Endothelial cell of umbilical vein (primary cell): ENCODE data around the gene GPR158. TPM values are rescaled to one million over a fixed set of nuclear protein-coding genes. Genes with fewer than 3 reads are reported as not detected.

Source experiments
- BruUV-seq: library from RNA; stranded (reverse); fragments of 400-500 nt; replicated peaks from 2 replicates; lab custom pipeline; 2021; lab: Mats Ljungman, UMichigan
- CTCF ChIA-PET: fragments of 300-600, 350-600 bp; sonication (Branson Sonifier 250); formaldehyde crosslinking; loops from one replicate; lab custom pipeline; 2021; ENCODE audit warnings: antibody characterized with exemption, inconsistent platforms; lab: Charles Lee
- POLR2A ChIA-PET: fragments of 300-600, 350-600 bp; sonication (Branson Sonifier 250); formaldehyde crosslinking; loops from one replicate; lab custom pipeline; 2021; ENCODE audit warnings: antibody characterized with exemption, inconsistent platforms; lab: Charles Lee
- DNase-seq: peaks from one replicate; pipeline ENCODE4 v3.0.0-alpha.2; 2011; ENCODE audit warnings: low read depth, low spot score
- FAIRE-seq: peaks from 2 replicates; lab custom pipeline; 2011; peaks lifted over from hg19 to GRCh38; lab: Jason Lieb, UNC
- H2AFZ ChIP-seq: 2 replicates; pipeline ENCODE4 v1.6.0; 2012; ENCODE audit warnings: low read depth, low read length, control low read depth, inconsistent platforms
- H3K27ac ChIP-seq: 2 replicates; pipeline ENCODE4 v1.5.1; 2011; ENCODE audit warnings: low read depth, mild to moderate bottlenecking, control low read depth, low read length, moderate library complexity; ENCODE audit not compliant: insufficient read depth
- H3K27me3 ChIP-seq, 2 experiments: 2 replicates each; pipeline versions ENCODE4 v1.6.0 to v1.6.1; 2011; ENCODE audit warnings: low read length in 2 of 2, mixed read lengths in 1 of 2; ENCODE audit not compliant: control insufficient read depth in 2 of 2, insufficient read depth in 2 of 2
- H3K36me3 ChIP-seq, 2 experiments: 2 replicates in 1 of 2; 3 replicates in 1 of 2; pipeline ENCODE4 v1.5.1; 2011; ENCODE audit warnings: low read length in 2 of 2, mild to moderate bottlenecking in 1 of 2, moderate library complexity in 1 of 2; ENCODE audit not compliant: control insufficient read depth in 2 of 2, insufficient read depth in 2 of 2; ENCODE audit errors: extremely low read depth in 1 of 2
- H3K4me1 ChIP-seq: 3 replicates; pipeline ENCODE4 v1.5.1; 2011; ENCODE audit warnings: mild to moderate bottlenecking, low read length; ENCODE audit not compliant: control insufficient read depth, insufficient read depth; ENCODE audit errors: extremely low read depth
- H3K4me2 ChIP-seq: 2 replicates; pipeline ENCODE4 v1.6.1; 2011; ENCODE audit warnings: low read length, control low read depth, mixed read lengths; ENCODE audit not compliant: insufficient read depth
- H3K4me3 ChIP-seq, 3 experiments: fragments of 200-600 bp in 1 of 3; sonication (generic), shearing (Covaris generic) in 1 of 3; replicated peaks in 1 of 3; 2 replicates each; pipeline ENCODE4 v1.5.1; 2011 to 2016; ENCODE audit warnings: control low read depth in 3 of 3, low read length in 3 of 3, mild to moderate bottlenecking in 2 of 3, inconsistent platforms in 1 of 3, low read depth in 1 of 3, moderate library complexity in 1 of 3; ENCODE audit not compliant: insufficient read depth in 1 of 3
- H3K79me2 ChIP-seq: 2 replicates; pipeline ENCODE4 v1.6.0; 2012; ENCODE audit warnings: low read length, inconsistent platforms; ENCODE audit not compliant: control insufficient read depth, insufficient read depth
- H3K9ac ChIP-seq: replicated peaks from 2 replicates; pipeline ENCODE3; 2011; ENCODE audit warnings: low read length, control low read depth; ENCODE audit not compliant: insufficient read depth; ENCODE audit errors: extremely low read depth
- H3K9me1 ChIP-seq: replicated peaks from 3 replicates; pipeline ENCODE4 v1.6.0; 2011; ENCODE audit warnings: mild to moderate bottlenecking, low read length; ENCODE audit not compliant: control insufficient read depth, insufficient read depth; ENCODE audit errors: extremely low read depth
- H3K9me3 ChIP-seq: replicated peaks from 2 replicates; pipeline ENCODE4 v1.5.1; 2012; ENCODE audit warnings: low read length, inconsistent platforms; ENCODE audit not compliant: control insufficient read depth, insufficient read depth
- H4K20me1 ChIP-seq: replicated peaks from 2 replicates; pipeline ENCODE3; 2011; ENCODE audit warnings: mild to moderate bottlenecking, low read length; ENCODE audit not compliant: control insufficient read depth, insufficient read depth; ENCODE audit errors: extremely low read depth
- EZH2 ChIP-seq: IDR thresholded peaks from 2 replicates; pipeline ENCODE4 v1.6.1; 2012; ENCODE audit warnings: borderline replicate concordance, low read depth, mild to moderate bottlenecking, moderate library complexity, low read length, inconsistent platforms; ENCODE audit not compliant: severe bottlenecking
- FOS ChIP-seq: IDR thresholded peaks from 2 replicates; pipeline ENCODE4 v1.6.1; 2011; ENCODE audit warnings: mild to moderate bottlenecking, low read length, moderate library complexity, borderline replicate concordance; ENCODE audit not compliant: insufficient read depth
- GATA2 ChIP-seq: IDR thresholded peaks from 2 replicates; pipeline ENCODE4 v1.7.0; 2011; ENCODE audit warnings: low read depth, mild to moderate bottlenecking, moderate library complexity, mixed read lengths, low read length; ENCODE audit not compliant: insufficient read length, insufficient read depth
- JUN ChIP-seq: IDR thresholded peaks from 2 replicates; pipeline ENCODE4 v1.6.1; 2011; ENCODE audit warnings: borderline replicate concordance, low read depth; ENCODE audit not compliant: insufficient read length, insufficient read depth
- MYC ChIP-seq: IDR thresholded peaks from one replicate; pipeline ENCODE4 v1.6.1; 2011; ENCODE audit warnings: mild to moderate bottlenecking, low read depth, low read length
- POLR2A ChIP-seq: IDR thresholded peaks from 2 replicates; pipeline ENCODE4 v1.6.1; 2012; ENCODE audit warnings: low read depth, mild to moderate bottlenecking, control low read depth, low read length
- POLR2AphosphoS5 ChIP-seq: IDR thresholded peaks from 2 replicates; pipeline ENCODE4 v1.6.1; 2012; ENCODE audit warnings: low read depth, mild to moderate bottlenecking, control low read depth, low read length, moderate library complexity; ENCODE audit not compliant: insufficient read depth
- dilution Hi-C: fragments of 300-500 bp; cut with MboI; formaldehyde crosslinking; loops from one replicate; pipeline ENCODE4 v1.15.0; 2019; ENCODE audit warnings: low sequenced_read_pairs; ENCODE audit not compliant: extremely low pct_ligation_motif_present
- intact Hi-C: fragments of 100-400 bp; cut with micrococcal nuclease; formaldehyde crosslinking; loops from one replicate; pipeline ENCODE4 v1.10.0; 2022
- polyA plus RNA-seq, 4 experiments: library from polyadenylated mRNA; depleted of rRNA in 3 of 4; stranded (reverse) in 3 of 4; unstranded in 1 of 4; fragments of >200 nt; gene quantifications; 2 replicates each; pipeline versions ENCODE4 v1.2.1 to v1.2.3, GENCODE V29; 2011 to 2012; ENCODE audit warnings: missing spikeins in 1 of 4
- total RNA-seq: library from RNA; stranded (reverse); gene quantifications from 2 replicates; pipeline ENCODE4 v1.2.3, GENCODE V29; 2021
- TF ChIP-seq, protein P1 (sequence below), 2 donors: IDR thresholded peaks; 1 replicate in 1 of 2; 2 replicates in 1 of 2; pipeline ENCODE4 v1.5.1; 2011; ENCODE audit warnings: low read length in 2 of 2, mild to moderate bottlenecking in 2 of 2, moderate library complexity in 2 of 2, control low read depth in 1 of 2, inconsistent platforms in 1 of 2, low read depth in 1 of 2; ENCODE audit not compliant: insufficient read depth in 1 of 2; ENCODE audit errors: extremely low read depth in 1 of 2
- TF ChIP-seq, protein P2 (sequence below): IDR thresholded peaks from 2 replicates; pipeline ENCODE4 v1.6.1; 2011; ENCODE audit not compliant: insufficient read depth, insufficient read length

Gene GPR158
- total and polyA plus RNA-seq, 2 donors (not counting 3 experiments of a cell fraction or from before 2014, with no cell fraction given) = not detected

DNA sequence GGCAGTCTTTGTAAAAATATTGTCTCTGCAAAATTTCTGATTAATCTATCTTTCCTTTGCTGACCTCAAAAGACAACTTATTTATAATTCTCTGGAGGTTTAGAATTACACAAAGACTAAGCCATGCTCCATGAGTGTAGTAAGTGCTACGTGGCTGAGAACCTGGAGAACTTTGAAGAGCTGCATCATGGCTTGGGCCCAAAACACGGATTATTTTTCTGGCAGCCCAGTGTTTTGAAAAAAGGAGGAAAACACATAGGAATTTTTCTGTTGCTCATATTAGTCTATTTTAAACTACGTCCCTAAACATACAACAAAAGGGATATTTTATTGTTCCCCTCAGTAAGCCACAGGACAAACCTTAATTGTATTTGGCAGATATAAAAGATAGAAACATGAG, 398.5 kb downstream of the GPR158 start:
- Histone ChIP-seq H3K9me1 (no peaks in the 10 kb centered on the region), H3K9me3 (no peaks in the 10 kb centered on the region), H2AFZ (no peak overlapping the region), H3K9ac (no peak overlapping the region), H3K27ac (no peak overlapping the region), H3K27me3 (peaks cover 0 to 5% of the 10 kb centered on the region in 2 experiments), H3K4me1 (no peaks in the 10 kb centered on the region), H3K79me2 (no peaks in the 10 kb centered on the region), H3K4me3 (no peak overlapping the region), H3K36me3 (no peaks in the 10 kb centered on the region), H3K4me2 (no peak overlapping the region), H4K20me1 (no peaks in the 10 kb centered on the region)
- no TSS peak for BruUV-seq
- POLR2A ChIA-PET = no interaction called here
- TF ChIP-seq EZH2 (no peak), POLR2AphosphoS5 (no peak), FOS (no peak), GATA2 (no peak), MYC (no peak), JUN (no peak), POLR2A (no peak)
- TF ChIP-seq, protein P1, sequence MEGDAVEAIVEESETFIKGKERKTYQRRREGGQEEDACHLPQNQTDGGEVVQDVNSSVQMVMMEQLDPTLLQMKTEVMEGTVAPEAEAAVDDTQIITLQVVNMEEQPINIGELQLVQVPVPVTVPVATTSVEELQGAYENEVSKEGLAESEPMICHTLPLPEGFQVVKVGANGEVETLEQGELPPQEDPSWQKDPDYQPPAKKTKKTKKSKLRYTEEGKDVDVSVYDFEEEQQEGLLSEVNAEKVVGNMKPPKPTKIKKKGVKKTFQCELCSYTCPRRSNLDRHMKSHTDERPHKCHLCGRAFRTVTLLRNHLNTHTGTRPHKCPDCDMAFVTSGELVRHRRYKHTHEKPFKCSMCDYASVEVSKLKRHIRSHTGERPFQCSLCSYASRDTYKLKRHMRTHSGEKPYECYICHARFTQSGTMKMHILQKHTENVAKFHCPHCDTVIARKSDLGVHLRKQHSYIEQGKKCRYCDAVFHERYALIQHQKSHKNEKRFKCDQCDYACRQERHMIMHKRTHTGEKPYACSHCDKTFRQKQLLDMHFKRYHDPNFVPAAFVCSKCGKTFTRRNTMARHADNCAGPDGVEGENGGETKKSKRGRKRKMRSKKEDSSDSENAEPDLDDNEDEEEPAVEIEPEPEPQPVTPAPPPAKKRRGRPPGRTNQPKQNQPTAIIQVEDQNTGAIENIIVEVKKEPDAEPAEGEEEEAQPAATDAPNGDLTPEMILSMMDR (IDR thresholded peaks at IDR 0.05; ENCODE audit: extremely low read depth in 1 of 2, insufficient read depth in 1 of 2, low read depth in 1 of 2, low read length in 2 of 2) = no peak
- TF ChIP-seq, protein P2, sequence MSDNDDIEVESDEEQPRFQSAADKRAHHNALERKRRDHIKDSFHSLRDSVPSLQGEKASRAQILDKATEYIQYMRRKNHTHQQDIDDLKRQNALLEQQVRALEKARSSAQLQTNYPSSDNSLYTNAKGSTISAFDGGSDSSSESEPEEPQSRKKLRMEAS = no peak
- intact Hi-C loops = no loop called here
- dilution Hi-C loops = no loop called here
- CTCF ChIA-PET = no interaction called here
- DNase-seq = no peak
- FAIRE-seq = no peak
